Eye (tissue), 1 donor: Measurements from ENCODE around the gene MYH4.

Experiments
- DNase-seq: peaks from one replicate; pipeline ENCODE4 v3.0.0-alpha.2; 2015

Gene MYH4

DNA sequence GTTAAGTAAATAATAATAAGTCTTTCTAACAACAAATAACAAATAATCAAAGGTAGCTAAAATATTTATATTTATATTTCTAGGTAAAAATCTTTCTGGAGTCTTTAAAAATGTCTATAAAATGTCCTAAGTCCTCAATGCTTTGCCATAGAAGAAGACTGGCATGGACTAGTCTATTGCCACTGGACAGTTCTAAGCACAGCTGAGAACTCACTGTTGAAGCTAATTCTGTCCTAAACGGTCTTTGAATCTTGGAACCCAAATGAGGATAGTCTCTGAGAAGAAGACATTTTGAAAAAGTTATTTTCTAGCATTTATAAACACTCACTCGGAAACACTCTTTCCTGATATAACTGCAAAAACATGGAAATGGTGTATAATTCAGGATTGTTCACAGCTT lies 48.1 kb downstream of the MYH4 start:
- DNase-seq: no peak

DNA sequence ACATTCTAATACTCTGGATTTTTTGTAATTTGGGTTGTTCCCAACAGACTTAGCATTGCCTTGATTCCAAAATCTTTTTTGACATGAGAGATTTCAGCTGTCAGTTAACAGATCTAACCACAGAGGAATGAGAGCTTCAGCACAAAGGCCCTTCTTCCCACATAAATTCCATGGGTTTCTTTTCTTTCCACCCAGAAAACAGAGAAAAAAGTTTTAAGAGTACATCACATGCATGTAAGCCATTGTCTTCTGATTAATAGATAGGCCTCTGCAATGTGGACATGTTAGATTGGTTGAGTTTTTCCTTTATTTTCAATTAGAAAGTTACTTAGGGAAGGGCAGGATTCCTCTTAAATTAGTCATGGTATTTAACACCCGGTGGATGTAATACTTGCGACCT lies 48.5 kb downstream of the MYH4 start:
- no peak for DNase-seq

DNA sequence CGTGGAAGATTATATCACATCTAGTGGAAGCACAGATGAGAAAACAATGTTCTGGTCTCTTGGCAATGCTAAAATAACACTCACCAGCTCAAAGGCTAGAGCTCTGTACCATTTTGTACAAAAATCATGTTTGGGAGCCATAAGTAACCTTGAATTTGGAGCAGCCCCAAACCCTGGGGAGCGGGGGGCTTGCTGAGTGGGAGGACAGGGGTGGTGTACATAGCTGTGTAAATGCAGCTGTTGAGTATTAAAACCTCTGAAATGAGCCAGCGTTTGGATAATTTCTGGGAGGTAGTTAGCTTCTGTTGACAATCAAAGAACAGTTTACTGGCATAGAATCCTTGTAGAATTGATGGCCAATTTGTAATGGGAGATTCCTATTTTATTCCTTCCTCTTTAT lies 51.9 kb downstream of the MYH4 start:
- no peak for DNase-seq

DNA sequence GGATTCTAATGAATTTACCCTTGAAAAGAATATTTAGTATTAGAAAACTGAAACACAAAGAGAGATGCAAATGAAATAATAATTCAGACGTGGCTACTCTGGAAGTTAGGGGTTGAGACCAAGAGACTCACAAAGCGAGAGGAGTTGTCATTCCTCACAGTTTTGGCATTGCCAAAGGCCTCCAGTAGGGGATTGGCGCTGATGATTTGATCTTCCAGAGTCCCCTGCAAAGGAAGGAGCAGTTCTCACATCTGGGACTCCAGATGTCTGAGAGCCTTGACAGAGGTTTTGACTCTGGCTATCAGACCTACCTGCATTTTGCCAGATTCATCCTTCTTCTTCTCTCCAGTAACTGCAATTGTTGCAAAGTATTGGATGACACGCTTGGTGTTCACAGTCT lies 54.2 kb downstream of the MYH4 start:
- DNase-seq: no peak

DNA sequence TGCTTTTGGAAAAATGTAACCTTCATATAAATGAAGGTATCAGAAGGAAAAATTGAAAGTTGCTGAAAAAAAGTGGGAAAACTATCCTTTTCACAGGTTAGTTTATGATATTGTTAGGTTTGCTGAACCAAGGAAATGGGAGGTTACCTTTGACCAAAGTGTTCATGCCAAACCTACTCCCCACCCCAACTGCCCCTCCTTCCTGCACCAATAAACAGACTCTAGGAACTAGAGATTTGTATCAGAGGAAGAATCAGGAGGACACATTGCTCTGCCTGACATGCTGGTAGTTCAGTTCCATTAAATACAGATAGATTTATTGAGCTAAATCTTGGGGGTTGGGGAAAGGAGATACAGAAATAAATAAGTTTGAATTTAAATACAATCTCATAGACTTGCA lies 65.8 kb downstream of the MYH4 start:
- DNase-seq: no peak

DNA sequence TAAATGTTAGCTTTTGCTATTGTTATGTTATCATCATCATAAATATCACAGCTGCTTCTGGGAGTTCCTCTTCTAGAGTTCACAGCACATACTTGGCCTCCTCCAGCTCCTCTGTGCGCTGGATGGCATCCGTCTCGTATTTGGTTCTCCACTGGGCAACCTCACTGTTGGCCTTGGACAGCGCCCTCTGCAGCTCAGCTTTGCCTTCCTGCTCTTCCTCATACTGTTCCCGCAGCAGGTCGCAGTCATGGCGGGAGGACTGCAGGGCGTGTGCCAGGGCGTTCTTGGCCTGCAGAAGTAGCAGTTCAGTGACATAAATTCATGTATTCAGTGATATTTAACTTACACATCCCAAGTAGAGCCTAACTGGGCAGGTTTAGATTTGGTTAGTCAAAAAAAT lies 71.0 kb downstream of the MYH4 start:
- DNase-seq: no peak

DNA sequence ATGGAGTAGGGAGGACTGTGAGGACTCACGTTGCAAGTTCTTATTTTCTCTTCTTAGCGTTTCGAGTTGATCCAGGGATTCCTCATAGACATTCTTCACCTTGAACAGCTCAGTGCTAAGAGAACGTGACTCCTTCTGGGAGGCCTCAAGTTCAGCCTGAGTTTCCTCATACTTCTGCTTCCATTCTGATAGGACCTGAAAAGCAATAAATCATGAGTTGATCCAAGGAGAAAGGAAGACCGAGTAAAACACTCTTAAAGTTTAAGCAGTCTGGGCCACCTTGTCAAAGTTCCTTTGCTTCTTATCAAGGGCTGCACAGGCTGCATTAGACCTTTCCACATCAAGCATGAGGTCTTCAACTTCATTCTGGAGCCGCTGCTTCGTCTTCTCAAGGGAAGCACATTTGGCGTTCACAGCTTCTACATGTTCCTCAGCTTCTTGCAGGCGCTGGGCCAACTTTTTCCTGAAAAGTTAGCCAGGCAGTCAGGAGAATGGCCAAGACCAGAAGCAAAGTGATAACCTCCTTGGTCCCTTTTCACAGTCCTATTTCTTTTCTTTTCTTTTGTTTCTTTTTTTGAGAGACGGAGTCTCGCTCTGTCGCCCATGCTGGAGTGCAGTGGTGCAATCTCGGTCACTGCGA lies 72.7 kb downstream of the MYH4 start:
- no peak for DNase-seq

DNA sequence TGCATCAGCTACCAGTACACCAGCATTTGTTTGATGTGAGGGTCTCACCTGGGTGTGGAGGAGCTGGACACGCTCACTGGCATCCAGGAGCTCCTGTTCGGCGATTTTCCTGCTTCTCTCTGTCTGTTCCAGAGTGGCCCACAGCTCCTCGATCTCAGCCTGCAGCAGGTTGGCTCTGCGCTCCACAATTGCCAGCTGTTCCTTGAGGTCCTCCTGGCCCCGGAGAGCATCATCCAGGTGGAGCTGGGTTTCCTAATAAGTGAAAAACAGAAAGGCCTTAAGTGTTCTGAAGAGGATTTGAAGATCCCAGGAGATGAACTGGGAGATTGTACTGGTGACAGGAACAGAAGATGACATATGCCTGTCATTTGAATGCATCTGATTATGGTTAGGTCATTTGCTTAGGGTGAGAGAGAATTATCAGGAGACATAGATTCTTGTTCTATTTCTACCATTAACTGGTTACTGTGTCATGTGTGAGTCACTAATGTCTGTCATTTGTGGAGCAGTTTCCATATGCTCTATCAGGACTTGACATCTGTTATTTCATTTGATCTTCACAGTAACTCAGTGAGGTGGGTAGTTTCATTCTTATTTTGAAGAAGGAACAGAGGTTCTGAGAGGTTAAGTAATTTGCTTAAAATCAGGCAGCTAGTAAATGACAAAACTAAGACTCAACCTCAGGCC lies 75.0 kb downstream of the MYH4 start:
- DNase-seq: no peak
